ENCODE measurements around the gene COQ5. TPM values are rescaled to one million over a fixed set of nuclear protein-coding genes. Genes with fewer than 3 reads are reported as not detected.

Gene COQ5
- total RNA-seq, 1 experiment from 2014 or later, result 35.9 TPM

DNA sequence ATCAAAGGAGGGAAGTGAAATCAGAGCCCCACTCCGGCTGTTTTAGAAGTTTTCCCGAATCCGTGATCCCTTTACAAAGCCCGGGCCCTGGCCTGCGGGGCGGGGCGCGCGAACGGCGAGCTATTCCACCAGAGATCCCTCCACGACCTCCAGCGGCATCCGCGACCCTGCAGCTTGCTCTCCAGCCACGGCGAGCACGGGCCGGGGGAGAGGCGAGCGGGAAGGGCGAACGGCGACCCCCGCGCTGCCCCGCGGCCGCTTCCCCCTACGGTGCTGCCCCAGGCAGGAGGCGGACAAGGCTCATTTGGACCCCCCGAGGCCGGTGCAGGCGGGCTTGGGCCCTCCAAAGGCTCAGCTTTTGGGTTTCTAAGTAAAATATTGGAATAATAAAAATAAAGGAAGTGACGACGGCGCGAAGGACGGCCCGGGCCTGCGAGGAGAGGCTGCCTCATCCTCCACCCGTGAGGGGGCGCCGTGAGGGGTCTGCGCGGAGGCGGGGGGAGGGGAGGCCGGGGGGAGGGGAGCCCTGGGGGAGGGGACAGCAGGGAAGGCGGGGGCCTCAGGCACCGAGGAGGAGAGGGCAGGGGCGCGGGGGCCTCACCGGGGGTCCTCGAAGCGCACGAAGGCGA, 60.0 kb downstream of the COQ5 start:
- DNase-seq (ENCODE audit: low read depth), result no peak
- in situ Hi-C loops (cut with HindIII; ENCODE audit: low pct_unique_long_range_greater_than_20kb, low sequenced_read_pairs), result no loop called here

DNA sequence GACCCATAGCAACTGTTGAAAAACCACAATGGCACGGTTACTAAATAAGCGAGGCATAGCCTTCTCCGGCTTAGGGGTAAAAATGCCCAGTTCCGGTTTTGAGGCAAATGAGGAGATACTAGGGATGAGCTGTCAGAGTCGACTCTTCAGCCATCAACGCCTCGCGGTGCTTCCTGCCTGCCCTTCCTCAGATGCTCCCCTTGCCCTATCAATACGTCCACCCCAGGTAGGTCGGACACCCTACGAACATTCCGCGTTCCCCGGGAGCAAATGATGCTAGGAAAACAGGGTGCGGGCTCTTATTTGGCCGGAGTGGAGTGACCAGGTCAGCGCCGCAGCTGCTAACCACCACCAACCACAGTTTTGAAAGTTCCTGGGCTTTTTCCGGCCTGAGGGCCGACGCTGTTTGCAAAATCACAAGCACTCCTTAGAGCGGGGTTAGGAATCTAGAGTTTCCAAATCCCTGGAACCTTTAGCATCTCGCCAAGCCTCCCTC, 60.6 kb downstream of the COQ5 start:
- in situ Hi-C loops (cut with HindIII; ENCODE audit: low pct_unique_long_range_greater_than_20kb, low sequenced_read_pairs), result no loop called here
- peak; percentile 41 for DNase-seq (ENCODE audit: low read depth)

DNA sequence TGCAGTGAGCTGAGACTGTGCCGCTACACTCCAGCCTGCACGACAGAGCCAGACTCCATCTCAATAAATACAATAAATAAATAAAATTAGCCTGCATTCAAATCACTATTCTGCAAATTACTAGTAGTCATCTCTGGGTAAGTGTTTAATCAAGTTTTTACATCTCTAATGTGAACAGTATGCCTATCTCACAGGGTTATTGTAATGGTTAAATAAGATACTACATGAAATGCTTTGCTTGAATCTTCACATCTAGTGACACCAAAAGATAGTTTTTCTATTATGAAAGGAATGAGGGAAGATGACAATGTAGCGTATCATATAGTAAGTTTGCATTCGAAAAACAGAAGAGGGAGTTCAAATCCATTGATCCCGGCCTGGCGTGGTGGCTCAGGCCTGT, 61.5 kb downstream of the COQ5 start:
- no peak for DNase-seq (ENCODE audit: low read depth)
- in situ Hi-C loops (cut with HindIII; ENCODE audit: low pct_unique_long_range_greater_than_20kb, low sequenced_read_pairs), result no loop called here

DNA sequence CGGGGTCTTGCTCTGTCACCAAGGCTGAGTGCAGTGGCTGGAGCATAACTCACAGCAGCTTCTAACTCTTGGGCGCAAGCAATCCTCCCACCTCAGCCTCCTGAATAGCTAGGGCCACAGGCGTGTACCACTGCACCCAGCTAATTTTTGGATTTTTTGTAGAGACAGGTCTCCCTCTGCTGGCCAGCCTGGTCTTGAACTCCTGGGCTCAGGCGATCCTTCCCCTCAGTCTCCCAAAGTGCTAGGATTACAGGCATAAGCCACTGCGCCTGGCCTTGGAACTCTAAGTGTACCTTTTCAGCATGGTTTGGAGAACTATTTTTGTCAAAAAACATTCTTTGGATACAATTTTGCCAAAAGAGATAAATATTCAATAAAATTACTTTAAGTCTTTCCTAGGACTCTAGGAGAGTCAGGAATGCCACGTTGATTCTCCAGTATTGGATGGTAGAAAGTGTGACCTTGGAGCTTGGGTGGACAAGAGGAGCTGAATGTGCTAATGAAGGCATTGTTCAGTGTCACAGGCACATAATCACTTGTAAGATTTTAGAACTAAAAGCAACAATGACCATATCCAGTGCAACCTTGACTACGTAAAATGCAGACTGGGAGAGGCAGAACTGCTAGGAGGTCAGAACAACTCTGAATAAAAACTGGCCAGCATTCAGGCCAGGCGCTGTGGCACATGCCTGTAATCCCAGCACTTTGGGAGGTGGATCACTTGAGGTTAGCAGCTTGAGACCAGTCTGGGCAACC, 62.2 kb downstream of the COQ5 start:
- peak; percentile 31 for DNase-seq (ENCODE audit: low read depth)

DNA sequence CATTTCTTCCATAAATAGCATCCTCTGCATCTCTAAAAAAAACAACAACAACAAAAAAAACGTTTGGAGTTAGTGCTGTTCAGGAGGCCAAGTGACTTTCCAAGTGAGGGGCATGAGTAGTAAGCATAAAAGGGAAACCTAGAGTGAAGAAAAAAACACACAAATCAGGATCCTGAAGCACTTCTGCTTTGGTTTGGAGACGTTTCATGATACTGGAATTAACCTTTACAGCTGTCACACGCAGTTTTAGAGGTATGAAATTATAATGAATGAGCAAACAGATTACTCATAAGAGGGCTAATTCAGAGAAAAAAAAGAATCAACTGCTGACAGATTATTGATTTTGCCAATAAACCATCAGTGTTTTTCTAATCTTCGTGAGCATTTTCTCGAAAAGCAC, 63.2 kb downstream of the COQ5 start:
- no peak for DNase-seq (ENCODE audit: low read depth)
- in situ Hi-C loops (cut with HindIII; ENCODE audit: low pct_unique_long_range_greater_than_20kb, low sequenced_read_pairs), result no loop called here

More for the DNA sequence above, 62.2 kb downstream of the COQ5 start:
- in situ Hi-C loops (cut with HindIII; ENCODE audit: low pct_unique_long_range_greater_than_20kb, low sequenced_read_pairs), result no loop called here

DNA sequence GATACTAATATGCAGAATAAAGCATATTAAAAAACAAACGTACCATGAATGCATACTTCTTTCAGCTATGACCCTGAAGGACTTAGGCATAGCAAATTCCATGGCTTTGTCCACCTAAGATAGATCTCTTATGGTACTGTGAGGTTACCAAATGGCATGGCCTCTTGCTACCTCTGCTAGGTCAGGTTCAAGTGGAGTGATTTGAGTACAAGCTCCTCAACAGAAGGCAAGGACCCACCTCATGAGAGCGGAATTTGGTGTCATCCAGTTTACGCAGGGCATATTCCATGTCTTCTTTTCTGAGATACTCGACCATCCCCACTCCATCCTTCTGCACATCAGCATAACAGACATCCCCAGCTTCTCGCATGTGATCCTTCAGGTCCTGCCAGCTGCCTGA, 65.2 kb downstream of the COQ5 start:
- in situ Hi-C loops (cut with HindIII; ENCODE audit: low pct_unique_long_range_greater_than_20kb, low sequenced_read_pairs), result no loop called here
- DNase-seq (ENCODE audit: low read depth), result no peak

DNA sequence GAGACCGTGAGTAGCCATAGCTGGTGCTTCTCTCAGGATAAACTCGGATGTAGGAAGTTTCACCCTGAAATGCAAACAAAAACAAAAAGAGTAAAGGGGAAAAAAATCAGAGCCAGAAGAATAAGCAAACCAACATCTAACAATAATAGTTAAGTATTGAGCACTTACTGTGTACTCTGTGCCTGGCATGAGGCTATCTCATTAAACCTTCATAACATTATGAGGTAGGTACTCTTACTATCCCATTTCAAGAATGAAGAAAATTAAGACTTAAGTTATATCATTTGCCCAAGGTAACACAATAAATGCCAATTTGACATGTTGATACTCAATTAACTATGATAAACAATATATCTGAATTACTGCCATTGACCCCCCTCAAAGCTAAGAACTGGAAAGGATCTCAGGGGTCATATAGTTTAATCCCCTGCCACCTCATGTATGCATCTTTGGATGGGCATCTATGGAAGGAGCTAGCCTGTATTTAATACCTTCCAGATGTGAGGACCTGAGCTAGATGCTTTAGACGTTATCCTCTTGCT, 66.8 kb downstream of the COQ5 start:
- in situ Hi-C loops (cut with HindIII; ENCODE audit: low pct_unique_long_range_greater_than_20kb, low sequenced_read_pairs), result no loop called here
- no peak for DNase-seq (ENCODE audit: low read depth)

DNA sequence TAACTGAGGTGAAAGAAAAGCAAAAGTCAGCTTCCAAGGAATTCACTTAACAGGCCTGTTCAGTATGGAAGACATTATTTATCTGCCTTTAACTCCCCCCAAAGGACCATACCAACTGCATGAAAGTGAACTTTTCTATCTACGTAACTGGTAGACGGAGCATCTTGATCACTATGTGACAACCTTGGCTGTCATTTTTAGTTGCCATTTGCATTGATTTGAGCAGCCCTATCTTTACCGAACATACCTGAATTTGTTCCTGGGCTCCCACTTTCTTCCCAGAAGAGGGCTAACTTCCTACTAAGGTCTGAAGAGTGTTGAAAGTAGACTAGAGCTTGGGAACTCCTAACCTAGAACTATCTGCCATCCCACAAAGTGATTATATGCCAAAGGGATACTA, 68.8 kb downstream of the COQ5 start:
- no peak for DNase-seq (ENCODE audit: low read depth)
- in situ Hi-C loops (cut with HindIII; ENCODE audit: low pct_unique_long_range_greater_than_20kb, low sequenced_read_pairs), result no loop called here

DNA sequence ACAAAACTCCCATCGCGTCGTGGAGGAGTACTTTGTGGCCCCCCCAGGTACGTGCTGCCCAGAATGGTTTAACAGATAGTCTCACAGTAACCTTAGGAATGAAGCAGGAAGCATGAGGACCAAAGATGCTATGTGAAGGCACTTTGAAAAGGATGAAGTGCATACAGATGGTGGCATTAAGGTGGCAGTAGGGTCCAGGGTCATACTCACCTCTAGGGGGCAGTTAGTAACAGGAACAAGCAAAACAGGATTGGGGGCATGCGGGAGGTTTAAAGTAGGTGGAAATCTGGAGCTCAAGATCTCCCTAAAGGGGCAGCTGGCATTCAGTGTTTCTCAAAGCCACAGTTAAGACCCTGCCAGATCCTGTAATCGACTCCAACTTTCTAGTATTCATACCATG, 71.8 kb downstream of the COQ5 start:
- in situ Hi-C loops (cut with HindIII; ENCODE audit: low pct_unique_long_range_greater_than_20kb, low sequenced_read_pairs), result no loop called here
- no peak for DNase-seq (ENCODE audit: low read depth)

DNA sequence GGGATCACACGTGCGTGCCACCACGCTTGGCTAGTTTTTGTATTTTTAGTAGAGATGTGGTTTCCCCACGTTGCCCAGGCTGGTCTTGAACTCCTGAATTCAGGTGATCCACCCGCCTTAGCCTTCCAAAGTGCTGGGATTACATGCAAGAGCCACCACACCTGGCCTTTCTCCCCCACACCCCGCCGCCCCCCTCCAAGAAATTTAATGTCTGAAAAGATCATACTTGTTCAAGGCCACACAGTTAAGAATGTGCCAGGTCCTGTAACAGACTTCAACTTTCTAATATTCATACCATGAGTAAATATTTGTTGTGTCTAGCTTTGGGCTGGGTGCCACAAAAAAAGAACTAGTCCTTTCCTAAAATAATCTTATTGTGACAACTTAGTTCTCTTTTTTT, 73.7 kb downstream of the COQ5 start:
- no peak for DNase-seq (ENCODE audit: low read depth)
- in situ Hi-C loops (cut with HindIII; ENCODE audit: low pct_unique_long_range_greater_than_20kb, low sequenced_read_pairs), result no loop called here

DNA sequence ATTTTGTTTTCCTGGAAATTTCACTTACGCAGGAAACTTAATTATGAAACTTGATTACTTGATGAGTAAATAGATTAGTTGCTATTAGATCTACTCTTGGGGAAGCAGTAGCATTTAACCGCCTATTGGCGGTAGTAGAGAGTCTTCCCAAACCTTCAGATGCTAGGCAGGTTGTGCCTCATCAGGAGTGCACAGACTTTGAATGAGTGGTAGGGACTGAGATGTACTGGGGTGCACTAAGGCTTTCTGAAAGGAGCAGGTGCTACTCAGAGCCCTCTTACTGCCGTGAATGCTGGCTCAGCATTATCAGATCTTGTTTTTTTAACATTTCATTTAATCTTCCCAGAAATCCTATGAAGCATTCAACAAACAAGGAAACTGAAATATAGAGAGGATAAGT, 75.0 kb downstream of the COQ5 start:
- DNase-seq (ENCODE audit: low read depth), result no peak
- in situ Hi-C loops (cut with HindIII; ENCODE audit: low pct_unique_long_range_greater_than_20kb, low sequenced_read_pairs), result no loop called here

Other genes starting within 250 kb of the COQ5 start
- gene RNU4-2, start 237.3 kb downstream of the COQ5 start, total RNA-seq (2014; rRNA removed; shearing (Covaris generic); ENCODE audit: low replicate concordance), result not detected in 2 replicates
- gene RNU4-1, start 235.9 kb downstream of the COQ5 start, total RNA-seq (2014; rRNA removed; shearing (Covaris generic); ENCODE audit: low replicate concordance), result not detected in 2 replicates
- 0.61 TPM in 1 of 2 replicates, not detected in the other for gene SIRT4, start 226.8 kb downstream of the COQ5 start, total RNA-seq (2014; rRNA removed; shearing (Covaris generic); ENCODE audit: low replicate concordance)
- not detected in 2 replicates for gene PLA2G1B, start 201.4 kb downstream of the COQ5 start, total RNA-seq (2014; rRNA removed; shearing (Covaris generic); ENCODE audit: low replicate concordance)
- 0.29 TPM in 1 of 2 replicates, not detected in the other for gene MSI1, start 160.0 kb downstream of the COQ5 start, total RNA-seq (2014; rRNA removed; shearing (Covaris generic); ENCODE audit: low replicate concordance)
- 793 and 854 TPM in 2 replicates for gene COX6A1, start 91.0 kb downstream of the COQ5 start, total RNA-seq (2014; rRNA removed; shearing (Covaris generic); ENCODE audit: low replicate concordance)
- gene TRIAP1, start 82.8 kb downstream of the COQ5 start, total RNA-seq (2014; rRNA removed; shearing (Covaris generic); ENCODE audit: low replicate concordance), result 75.7 and 92.8 TPM in 2 replicates
- gene GATC, start 82.7 kb downstream of the COQ5 start, total RNA-seq (2014; rRNA removed; shearing (Covaris generic); ENCODE audit: low replicate concordance), result 24.9 and 36.8 TPM in 2 replicates
- 336 and 419 TPM in 2 replicates for gene SRSF9, start 59.4 kb downstream of the COQ5 start, total RNA-seq (2014; rRNA removed; shearing (Covaris generic); ENCODE audit: low replicate concordance)
- 551 and 600 TPM in 2 replicates for gene DYNLL1, start 33.0 kb downstream of the COQ5 start, total RNA-seq (2014; rRNA removed; shearing (Covaris generic); ENCODE audit: low replicate concordance)
- gene RNF10, start 5.2 kb upstream of the COQ5 start, total RNA-seq (2014; rRNA removed; shearing (Covaris generic); ENCODE audit: low replicate concordance), result 59.8 and 79.9 TPM in 2 replicates
- gene POP5, start 52.2 kb upstream of the COQ5 start, total RNA-seq (2014; rRNA removed; shearing (Covaris generic); ENCODE audit: low replicate concordance), result 68.5 and 78.9 TPM in 2 replicates
- not detected in 2 replicates for gene CABP1, start 111.5 kb upstream of the COQ5 start, total RNA-seq (2014; rRNA removed; shearing (Covaris generic); ENCODE audit: low replicate concordance)
- gene MLEC, start 158.0 kb upstream of the COQ5 start, total RNA-seq (2014; rRNA removed; shearing (Covaris generic); ENCODE audit: low replicate concordance), result 73.7 and 80.6 TPM in 2 replicates
- gene UNC119B, start 181.3 kb upstream of the COQ5 start, total RNA-seq (2014; rRNA removed; shearing (Covaris generic); ENCODE audit: low replicate concordance), result 41.8 and 46.2 TPM in 2 replicates
- 44.1 and 55.0 TPM in 2 replicates for gene ACADS, start 196.7 kb upstream of the COQ5 start, total RNA-seq (2014; rRNA removed; shearing (Covaris generic); ENCODE audit: low replicate concordance)